Caki2 (cell line): ENCODE results near the gene SH3RF3. TPM values are rescaled to one million over a fixed set of nuclear protein-coding genes. Genes with fewer than 3 reads are reported as not detected.
A peak's percentile ranks its signal among the peaks of the same experiment; 100 is the strongest.

Source experiments
- DNase-seq: peaks from one replicate; pipeline ENCODE4 v3.0.0-alpha.2; 2015; ENCODE audit warnings: low read depth
- in situ Hi-C: cut with HindIII; loops from 2 replicates; pipeline ENCODE4 v1.10.0; 2016; ENCODE audit warnings: low sequenced_read_pairs, low pct_unique_long_range_greater_than_20kb, mixed read lengths
- total RNA-seq: library from RNA; depleted of rRNA; stranded (reverse); fragments of >200 nt; shearing (Covaris generic); gene quantifications from 2 replicates; pipeline ENCODE4 v1.2.3, GENCODE V29; 2014; ENCODE audit warnings: low replicate concordance

The SH3RF3 gene
- total RNA-seq, 1 experiment from 2014 or later, result 0.20 TPM

DNA sequence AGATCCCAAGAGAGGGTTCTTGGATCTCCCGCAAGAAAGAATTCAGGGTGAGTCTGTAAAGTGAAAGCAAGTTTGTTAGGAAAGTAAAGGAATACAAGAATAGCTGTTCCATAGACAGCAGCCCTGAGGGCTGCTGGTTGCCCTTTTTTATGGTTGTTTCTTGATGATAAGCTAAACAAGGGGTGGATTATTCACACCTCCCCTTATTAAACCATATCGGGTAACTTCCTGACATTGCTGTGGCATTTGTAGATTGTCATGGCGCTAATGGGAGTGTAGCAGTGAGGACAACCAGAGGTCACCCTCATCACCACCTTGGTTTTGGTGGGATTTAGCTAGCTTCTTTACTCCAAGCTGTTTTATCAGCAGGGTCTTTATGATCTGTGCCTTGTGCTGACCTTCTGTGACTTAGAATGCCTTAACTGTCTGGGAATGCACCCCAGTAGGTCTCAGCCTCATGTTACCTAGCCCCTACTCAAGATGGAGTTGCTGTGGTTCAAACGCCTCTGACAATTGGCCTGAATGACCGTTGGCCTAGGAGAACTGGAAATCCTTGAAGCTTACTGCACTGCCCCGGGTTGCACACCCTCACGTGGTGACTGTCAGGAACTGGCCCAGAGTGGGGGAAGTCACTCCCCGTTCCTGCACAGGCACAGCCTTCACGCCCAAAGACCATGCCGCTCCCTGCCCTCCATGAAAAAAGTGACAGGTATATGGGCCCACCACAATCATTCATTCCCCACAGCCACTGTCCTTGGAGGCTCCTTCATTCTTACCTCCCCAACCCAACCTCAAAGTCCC, 347.8 kb downstream of the SH3RF3 start:
- in situ Hi-C loops, result no loop called here
- no peak for DNase-seq

DNA sequence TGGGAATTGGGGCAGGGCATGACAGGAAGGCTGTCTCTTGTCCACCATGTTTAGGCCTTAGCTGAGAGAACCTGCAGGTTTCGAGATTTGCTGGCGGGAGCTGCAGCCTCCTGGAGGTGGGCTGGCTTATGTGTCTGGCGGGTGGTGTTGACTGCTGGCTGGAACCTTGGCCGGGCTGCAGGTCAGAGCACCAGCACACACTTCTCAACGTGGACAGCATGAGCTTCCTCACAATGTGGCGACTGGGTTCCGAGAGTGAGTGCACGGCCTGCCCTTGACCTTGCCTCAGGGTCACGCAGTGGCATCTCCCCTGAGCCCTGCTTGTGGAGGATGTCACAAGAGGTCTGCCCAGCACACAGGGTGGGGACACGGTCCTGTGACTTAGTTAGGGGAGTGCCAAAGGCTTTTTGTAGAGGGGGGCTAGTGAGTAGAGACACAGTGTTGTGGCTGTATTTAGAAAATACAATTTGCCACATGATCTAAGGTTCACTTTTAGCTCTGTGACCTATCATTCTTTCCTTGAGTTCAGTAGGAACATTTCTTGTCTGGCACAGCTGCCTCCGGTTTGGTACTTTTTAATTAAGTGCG, 350.0 kb downstream of the SH3RF3 start:
- DNase-seq, result no peak
- in situ Hi-C loops, result no loop called here

DNA sequence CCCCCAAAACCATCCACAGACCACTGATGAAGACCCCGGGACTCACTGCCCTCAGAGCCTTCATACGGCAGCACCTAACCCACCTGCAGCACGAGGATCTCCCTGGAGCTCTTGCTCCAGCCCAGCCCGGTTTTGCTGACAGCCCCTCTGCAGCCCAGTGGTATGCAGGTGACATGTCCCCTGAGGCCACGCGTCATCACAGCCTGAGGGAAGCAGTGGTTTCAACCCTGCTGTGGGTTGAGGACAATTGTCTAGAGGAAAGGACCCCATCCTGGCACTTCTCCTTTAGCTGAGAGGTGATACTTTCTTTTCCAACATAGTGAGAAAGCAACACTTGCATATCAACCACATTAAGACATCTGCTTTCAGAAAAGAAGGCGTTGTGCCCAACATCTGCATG, 350.8 kb downstream of the SH3RF3 start:
- in situ Hi-C loops, result no loop called here
- no peak for DNase-seq

DNA sequence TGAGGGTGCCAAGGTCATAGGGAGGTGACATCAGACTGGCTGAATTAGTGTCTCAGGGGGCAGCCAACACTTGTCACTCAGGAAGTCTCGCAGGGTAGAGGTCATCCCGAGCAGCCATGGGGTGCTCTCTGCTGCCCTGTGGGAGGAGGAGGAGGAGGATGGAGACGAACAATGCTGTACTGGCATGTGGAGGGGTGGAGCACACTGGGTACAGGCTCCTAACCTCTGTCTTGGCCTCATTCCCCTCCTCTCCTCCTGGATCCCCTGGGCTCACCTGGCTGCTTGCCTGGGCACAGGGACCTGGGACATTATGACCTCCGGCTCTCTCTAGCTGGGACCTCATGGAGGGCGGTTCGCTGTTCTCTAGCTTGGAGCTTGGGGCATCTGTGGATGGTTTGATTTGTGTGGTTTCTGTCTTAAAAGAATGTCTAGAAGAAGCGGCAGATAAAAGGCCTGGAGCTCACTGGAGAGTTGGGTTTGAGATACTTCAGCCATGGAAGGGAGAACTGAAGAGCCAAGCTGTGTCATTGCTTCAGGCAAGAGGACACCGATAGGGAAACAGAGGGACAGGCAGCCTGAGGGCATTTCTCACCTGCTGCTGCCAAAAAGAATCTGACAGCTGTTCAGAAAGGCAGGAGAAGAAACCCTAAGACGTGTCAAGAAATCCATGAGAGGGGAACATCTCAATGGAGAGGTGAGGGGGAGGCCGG, 351.6 kb downstream of the SH3RF3 start:
- in situ Hi-C loops, result no loop called here

DNA sequence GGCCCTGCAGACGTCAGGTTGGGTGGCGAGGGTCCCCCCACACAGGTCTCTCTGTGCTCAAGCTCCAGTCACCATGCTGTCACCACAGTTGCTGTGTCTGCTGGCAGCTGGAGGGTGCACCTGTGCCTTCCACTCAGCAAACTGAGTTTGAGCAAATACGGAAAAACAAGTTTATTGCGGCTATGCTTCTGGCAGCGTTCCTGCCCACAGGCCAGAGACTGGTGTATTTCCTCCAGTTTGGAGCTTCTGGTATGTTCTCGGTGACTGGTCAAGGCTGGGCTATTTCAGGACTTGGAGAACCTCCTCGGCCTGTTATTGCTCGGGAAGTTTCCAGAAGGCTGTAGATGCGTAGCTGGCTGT, 352.2 kb downstream of the SH3RF3 start:
- in situ Hi-C loops, result no loop called here
- DNase-seq, result no peak

More for the DNA sequence above, 351.6 kb downstream of the SH3RF3 start:
- DNase-seq, result no peak

DNA sequence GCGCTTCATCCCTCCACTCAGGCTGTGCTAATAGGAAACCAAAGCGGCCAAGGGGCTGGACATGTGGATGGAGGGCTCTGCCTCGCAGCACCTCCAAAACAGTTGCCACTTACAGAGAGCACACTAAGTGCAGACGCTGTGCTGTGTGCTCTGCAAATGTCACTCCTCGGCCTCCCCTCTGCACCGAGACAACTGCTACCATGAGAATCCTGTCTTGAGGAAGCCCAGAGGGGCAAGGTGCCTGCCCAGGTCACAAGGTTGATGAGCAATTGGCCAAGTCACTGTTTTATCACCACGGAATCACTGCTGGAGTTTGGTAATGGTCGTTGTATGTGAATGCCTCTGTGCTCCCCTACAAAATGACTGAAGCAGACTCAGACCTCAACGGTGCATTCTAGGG, 352.6 kb downstream of the SH3RF3 start:
- in situ Hi-C loops, result no loop called here

DNA sequence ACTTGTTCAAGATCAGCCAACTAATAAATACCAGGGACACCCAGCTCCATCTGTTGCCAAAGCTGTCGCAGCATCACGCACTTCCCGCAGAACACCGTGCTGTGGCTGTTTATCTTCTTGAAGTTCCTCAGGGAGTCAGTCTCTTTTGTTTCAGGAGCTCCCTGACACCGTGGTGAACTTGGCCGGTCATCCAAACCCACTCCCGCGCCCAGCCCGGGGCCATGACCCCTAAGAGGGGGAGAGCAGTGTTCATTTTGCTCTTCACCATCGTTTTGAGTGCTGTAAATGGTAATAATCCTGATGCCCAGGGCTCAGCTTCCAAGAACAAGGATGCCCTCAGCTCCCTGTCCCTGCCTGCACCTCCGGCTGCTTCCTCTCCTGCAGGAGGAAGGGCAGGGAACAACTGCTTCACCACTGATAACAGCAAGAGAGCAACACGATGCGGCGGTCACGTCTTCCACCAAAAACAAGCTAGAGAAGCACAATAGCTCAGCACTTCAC, 353.4 kb downstream of the SH3RF3 start:
- no peak for DNase-seq
- in situ Hi-C loops, result no loop called here

More for the DNA sequence above, 352.6 kb downstream of the SH3RF3 start:
- no peak for DNase-seq

DNA sequence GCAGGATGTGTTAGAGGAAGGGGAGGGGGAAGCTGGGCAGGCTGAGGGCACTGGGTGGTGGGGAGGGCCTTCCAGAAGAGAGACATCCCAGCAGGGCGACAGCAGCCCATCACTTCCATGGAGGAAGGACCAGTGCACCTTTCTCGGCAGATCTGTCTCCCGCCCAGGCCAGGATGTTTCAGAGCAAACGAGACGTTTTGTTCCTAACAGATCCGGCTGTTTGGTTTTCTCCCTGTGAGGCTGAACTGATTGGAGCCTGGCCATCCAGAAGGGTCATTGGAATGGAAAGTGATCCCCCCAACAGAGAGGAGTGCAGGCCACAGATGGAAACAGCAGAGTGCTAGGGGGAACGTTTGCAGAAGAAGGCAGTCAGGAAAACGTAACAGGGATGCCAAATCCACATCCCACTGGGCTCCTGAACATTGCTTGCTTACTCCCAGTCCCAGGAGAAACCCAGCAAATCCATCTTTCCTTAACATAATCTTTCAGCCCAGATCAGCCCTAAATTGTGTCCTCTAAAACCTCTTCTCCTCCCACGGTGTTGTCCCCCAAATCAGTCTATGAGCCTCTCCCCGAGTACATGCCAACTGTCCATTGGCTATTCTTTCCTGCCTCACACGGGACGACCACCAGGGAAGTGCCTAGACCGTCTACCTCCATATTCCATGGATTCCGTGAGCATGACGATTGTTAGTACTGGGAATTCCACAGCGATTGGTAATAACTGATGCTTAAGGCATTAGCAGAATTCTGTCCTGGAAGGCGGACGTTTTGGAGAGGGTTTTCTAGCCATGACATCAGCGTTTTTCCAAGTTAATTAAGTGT, 357.9 kb downstream of the SH3RF3 start:
- DNase-seq, result no peak
- in situ Hi-C loops, result no loop called here

DNA sequence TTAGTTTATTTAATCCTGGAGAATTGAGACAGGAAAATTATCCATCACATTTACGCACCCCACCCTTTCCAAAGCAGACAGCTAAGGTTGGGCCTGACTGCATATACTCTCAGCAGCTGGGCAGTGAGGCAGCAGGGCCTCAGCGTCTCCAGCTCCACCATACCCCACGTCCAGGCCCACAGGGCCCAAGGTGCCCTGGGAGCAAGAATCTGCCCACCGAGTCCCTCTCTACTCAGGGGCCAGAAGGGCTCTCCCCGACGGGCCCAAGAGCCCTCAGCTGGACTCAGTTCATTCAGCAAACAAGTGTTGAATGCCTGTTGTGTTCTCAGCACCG, 358.5 kb downstream of the SH3RF3 start:
- in situ Hi-C loops, result no loop called here
- DNase-seq, result peak; percentile 72

DNA sequence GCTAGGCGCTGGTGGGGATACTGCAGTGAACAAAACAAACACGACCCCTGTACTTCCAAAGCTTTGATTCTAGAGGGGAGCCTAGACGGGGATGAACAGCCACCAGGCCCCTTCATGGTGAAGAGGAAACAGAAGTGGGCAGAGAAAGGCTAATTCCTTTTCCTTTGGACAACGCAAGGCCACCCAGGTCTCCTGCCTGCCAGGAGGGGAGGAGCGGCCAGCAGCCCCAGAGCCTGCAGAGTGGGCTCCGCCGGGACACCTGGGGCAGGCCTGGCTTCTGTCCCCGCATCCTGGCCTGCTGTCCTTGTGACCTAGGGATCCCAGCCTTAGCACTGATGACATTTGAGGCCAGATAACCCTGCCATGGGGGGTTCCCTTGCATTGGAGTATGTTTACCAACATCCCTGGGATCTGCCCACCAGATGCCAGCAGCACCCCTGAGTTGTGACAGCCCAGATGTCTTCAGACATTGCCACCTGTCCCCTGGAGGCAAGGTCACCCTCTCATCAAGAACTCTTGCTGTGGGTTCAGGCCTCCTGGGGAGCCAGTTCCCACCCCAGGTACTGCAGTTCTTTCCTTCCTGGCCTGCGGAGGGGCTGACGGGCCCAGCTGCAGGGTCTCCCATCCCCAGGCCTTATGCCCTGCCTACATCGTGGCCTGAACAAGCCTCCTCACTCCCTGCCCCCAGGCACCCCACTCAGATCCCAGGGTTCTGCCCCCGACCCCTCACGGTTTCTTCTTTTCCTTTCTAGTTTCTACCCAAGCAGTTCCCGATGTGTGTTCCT, 359.1 kb downstream of the SH3RF3 start:
- in situ Hi-C loops, result no loop called here
- DNase-seq, result no peak

DNA sequence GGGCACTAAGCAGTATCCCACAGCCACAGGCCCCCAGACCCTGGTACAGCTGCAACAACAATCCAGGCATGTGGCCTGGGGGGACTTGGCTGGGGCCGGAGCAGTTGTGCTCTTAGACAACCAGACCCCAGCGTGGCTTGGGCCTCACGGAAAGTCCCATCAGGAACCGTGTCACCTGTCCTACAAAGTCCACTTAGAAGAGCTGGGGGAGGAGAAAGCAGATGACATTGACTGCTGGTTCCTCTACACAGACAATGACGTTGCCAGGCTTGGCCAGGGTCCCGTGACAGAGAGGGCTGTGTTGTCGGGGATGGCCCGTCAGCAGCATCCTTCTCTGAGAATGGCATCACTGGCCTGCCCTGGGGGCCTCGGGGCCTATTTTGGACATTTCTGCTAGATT, 360.3 kb downstream of the SH3RF3 start:
- in situ Hi-C loops, result no loop called here
- DNase-seq, result no peak

DNA sequence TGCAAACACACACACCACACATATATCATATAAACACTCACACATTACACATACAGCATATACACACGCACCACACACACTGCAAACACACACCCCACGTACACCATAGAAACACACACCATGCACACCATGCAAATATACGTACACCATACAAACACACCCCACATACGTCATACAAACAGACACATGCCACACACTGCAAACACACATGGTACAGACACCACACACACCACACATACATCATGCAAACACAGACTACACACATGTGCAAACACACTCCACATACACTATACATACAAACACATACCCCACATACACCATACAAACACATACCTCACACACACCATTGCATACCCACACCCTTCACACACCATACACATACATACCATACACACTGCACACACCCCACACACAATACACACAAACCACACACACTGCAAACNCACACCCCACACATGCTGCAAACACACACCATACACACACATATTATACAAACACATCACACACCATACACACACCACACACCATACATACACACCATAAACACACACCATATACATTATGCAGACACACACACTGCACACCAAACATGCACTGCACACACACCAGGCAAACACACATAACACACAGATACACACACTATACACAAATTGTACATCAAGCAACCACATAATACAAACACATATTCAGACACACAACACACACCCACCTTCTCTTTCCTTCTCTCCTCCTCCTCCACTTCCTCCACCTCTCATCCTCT, 364.4 kb downstream of the SH3RF3 start:
- DNase-seq, result no peak
- in situ Hi-C loops, result no loop called here

DNA sequence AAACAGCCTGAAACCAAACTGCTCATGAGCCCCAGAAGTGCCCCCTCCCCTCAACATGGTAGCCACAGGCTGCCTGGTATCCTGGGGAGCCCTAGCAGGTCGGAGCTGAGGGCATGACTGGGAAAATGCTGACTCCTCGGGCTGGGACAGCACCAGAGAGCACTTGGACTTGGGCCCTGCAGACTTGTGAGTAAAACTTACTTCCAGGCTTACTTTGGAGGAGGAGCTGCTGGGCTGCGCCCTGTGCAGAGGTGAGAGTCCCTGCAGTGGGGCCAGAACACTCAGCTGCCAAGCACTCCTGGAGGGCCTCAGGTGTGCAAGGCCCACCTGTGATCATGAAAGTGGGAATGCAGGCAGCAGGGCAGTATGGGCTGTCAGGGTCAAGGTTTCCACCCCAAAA, 365.3 kb downstream of the SH3RF3 start:
- no peak for DNase-seq
- in situ Hi-C loops, result no loop called here

DNA sequence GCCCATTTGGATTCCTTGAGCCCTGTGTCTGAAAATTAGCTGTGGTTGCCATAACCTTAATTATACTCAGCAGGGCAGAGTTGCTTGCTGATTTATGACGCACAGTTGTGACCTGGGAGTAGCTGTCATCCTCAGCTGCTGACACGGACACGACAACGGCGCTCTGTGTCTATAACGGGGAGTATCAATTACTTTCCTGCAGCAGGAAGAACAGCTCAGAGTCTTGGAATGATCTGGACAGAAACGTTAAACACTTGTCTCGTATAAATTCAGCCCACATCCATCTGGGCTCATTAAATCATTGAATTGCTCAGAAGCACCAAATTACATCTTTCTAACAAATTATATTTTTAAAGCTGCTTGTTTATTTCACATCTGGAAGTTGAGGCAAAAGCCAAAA, 368.5 kb downstream of the SH3RF3 start:
- in situ Hi-C loops, result no loop called here
- no peak for DNase-seq

DNA sequence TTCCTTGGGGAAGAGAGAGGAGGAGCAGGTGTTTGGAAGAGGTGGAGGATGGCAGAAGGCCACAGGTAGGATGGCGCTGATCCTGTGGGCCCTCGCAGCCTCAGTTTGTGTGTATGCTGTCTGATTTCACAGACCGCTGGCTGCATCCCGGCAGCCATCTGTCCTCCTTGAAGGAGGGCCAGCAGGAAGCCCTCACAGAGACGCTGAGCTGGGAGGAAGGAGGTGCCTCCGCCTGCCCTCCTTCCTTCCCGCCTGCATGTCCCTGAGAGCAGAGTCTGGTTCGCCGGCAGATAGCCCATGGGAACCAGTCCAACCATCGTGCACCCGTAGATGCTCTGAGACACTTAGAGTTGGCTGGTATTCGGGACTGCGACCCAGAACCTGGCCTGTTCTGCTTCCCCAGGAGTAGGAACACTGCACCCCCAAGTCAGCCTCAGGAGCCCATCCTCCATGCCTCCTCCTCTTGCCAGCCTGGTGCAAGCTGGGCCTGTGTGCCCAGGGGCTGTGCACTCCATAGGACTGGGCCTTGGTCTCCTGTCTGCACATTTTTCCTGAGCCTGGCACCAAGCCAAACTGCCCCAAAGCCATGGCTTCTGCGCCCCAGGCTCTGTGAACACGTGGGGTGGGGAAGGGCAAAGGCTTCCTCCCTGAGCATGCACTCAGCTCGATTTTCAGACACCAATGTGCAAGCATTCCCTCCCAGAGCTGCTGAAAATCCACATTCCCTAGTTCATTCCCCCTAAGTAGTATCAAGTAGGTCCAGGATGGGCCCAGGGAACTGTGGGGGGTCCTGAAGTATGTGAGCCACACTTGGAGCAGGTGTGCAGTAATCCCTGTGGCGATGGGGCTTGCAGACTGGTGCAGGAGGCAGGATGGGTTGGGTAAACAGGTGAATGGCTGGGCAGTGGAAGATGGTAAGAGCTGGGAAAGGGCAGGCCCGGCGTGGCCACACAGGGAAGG, 369.2 kb downstream of the SH3RF3 start:
- in situ Hi-C loops, result no loop called here
- no peak for DNase-seq

DNA sequence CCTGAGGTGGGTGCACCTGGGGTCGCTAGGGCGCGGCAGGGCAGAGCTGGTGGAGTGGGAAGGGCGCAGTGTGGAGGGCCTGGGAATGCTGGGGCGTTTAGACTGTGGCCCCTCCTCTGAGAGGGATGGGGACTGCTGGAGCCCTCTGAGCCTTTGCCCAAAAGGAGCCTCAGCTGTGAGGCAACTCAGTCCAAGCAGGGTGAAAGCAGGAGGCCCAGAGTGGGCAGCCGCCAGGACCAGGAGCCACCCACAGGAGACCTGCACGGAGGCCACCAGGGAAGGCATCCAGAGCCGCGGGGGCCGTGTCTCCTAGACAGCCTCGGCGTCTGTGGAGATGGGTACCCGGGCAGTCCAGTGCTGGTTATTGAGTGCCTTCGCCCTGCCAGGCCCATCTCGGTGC, 369.9 kb downstream of the SH3RF3 start:
- in situ Hi-C loops, result no loop called here
- DNase-seq, result no peak
